Panc1 (cell line): ENCODE results near the gene ESRRA.
A peak's percentile ranks its signal among the peaks of the same experiment; 100 is the strongest.

Experiments
- POLR2AphosphoS5 ChIP-seq: IDR thresholded peaks from 2 replicates; pipeline ENCODE4 v1.6.1; 2012; ENCODE audit warnings: mild to moderate bottlenecking, low read depth, low read length, moderate library complexity
- REST ChIP-seq, 2 experiments: IDR thresholded peaks; 2 replicates each; pipeline ENCODE4 v1.6.1; 2011 to 2012; ENCODE audit warnings: low read depth in 2 of 2, control low read depth in 1 of 2, low read length in 1 of 2, mild to moderate bottlenecking in 1 of 2, moderate library complexity in 1 of 2; ENCODE audit not compliant: insufficient read depth in 1 of 2
- TF ChIP-seq, protein P1 (sequence below): fragments of 450-650 bp; IDR thresholded peaks from 2 replicates; pipeline ENCODE4 v1.5.1; 2017; ENCODE audit warnings: mild to moderate bottlenecking

- TF ChIP-seq, protein P1, sequence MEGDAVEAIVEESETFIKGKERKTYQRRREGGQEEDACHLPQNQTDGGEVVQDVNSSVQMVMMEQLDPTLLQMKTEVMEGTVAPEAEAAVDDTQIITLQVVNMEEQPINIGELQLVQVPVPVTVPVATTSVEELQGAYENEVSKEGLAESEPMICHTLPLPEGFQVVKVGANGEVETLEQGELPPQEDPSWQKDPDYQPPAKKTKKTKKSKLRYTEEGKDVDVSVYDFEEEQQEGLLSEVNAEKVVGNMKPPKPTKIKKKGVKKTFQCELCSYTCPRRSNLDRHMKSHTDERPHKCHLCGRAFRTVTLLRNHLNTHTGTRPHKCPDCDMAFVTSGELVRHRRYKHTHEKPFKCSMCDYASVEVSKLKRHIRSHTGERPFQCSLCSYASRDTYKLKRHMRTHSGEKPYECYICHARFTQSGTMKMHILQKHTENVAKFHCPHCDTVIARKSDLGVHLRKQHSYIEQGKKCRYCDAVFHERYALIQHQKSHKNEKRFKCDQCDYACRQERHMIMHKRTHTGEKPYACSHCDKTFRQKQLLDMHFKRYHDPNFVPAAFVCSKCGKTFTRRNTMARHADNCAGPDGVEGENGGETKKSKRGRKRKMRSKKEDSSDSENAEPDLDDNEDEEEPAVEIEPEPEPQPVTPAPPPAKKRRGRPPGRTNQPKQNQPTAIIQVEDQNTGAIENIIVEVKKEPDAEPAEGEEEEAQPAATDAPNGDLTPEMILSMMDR: no peak
- TF ChIP-seq REST (IDR thresholded peaks at IDR 0.05; ENCODE audit: insufficient read depth in 1 of 2, low read depth in 2 of 2, low read length in 1 of 2): no peak
- peak; percentile 27; the same call in 1 of the 2 replicates for TF ChIP-seq POLR2AphosphoS5
Measured at GRCh38 chr11:64334764-64335735, 29.7 kb downstream of the ESRRA start.
